ENCODE data around the gene ATP2A2.
"Not testable (repeated sequence)": the region's sequence is repeated elsewhere in the genome, so short reads cannot be mapped to it uniquely, and the experiment has no call there.

ATP2A2 gene

GRCh38 chr12:110301065-110301806 is 20.2 kb downstream of the ATP2A2 start:
- no peak for DNase-seq (ENCODE audit: low read depth in 2 of 2)

- no peak for DNase-seq (ENCODE audit: low read depth in 2 of 2)
Measured at GRCh38 chr12:110304061-110304551, 23.1 kb downstream of the ATP2A2 start.

- no peak for DNase-seq (ENCODE audit: low read depth in 2 of 2)
Measured at GRCh38 chr12:110307372-110307771, 26.3 kb downstream of the ATP2A2 start.

GRCh38 chr12:110310763-110311162 is 29.7 kb downstream of the ATP2A2 start:
- no peak for DNase-seq (ENCODE audit: low read depth in 2 of 2)

GRCh38 chr12:110311903-110312302 is 30.9 kb downstream of the ATP2A2 start:
- DNase-seq (ENCODE audit: low read depth in 2 of 2) = no peak

GRCh38 chr12:110312581-110313360 is 31.7 kb downstream of the ATP2A2 start:
- DNase-seq (ENCODE audit: low read depth in 2 of 2) = no peak

- DNase-seq (ENCODE audit: low read depth in 2 of 2) = no peak
Measured at GRCh38 chr12:110314308-110314707, 33.3 kb downstream of the ATP2A2 start.

GRCh38 chr12:110316861-110317260 is 35.8 kb downstream of the ATP2A2 start:
- no peak for DNase-seq (ENCODE audit: low read depth in 2 of 2)

- no peak for DNase-seq (ENCODE audit: low read depth in 2 of 2)
Measured at GRCh38 chr12:110317911-110318310, 36.9 kb downstream of the ATP2A2 start.

GRCh38 chr12:110320550-110320949 is 39.5 kb downstream of the ATP2A2 start:
- DNase-seq (ENCODE audit: low read depth in 2 of 2) = no peak

- DNase-seq (ENCODE audit: low read depth in 2 of 2) = no peak
Measured at GRCh38 chr12:110329710-110330109, 48.7 kb downstream of the ATP2A2 start.

GRCh38 chr12:110330124-110330523 is 49.1 kb downstream of the ATP2A2 start:
- no peak for DNase-seq (ENCODE audit: low read depth in 2 of 2)

GRCh38 chr12:110330544-110330943 is 49.5 kb downstream of the ATP2A2 start:
- DNase-seq (ENCODE audit: low read depth in 2 of 2) = no peak

GRCh38 chr12:110333201-110333600 is 52.2 kb downstream of the ATP2A2 start:
- no peak for DNase-seq (ENCODE audit: low read depth in 2 of 2)

- no peak for DNase-seq (ENCODE audit: low read depth in 2 of 2)
Measured at GRCh38 chr12:110335481-110336045, 54.5 kb downstream of the ATP2A2 start.

- no peak for DNase-seq (ENCODE audit: low read depth in 2 of 2)
Measured at GRCh38 chr12:110337912-110338710, 57.1 kb downstream of the ATP2A2 start.

GRCh38 chr12:110338754-110339153 is 57.7 kb downstream of the ATP2A2 start:
- no peak for DNase-seq (ENCODE audit: low read depth in 2 of 2)

- DNase-seq (ENCODE audit: low read depth in 2 of 2) = no peak
Measured at GRCh38 chr12:110339184-110339952, 58.3 kb downstream of the ATP2A2 start.

- DNase-seq (ENCODE audit: low read depth in 2 of 2) = not testable (repeated sequence)
Measured at GRCh38 chr12:110340261-110340660, 59.2 kb downstream of the ATP2A2 start.

- no peak for DNase-seq (ENCODE audit: low read depth in 2 of 2)
Measured at GRCh38 chr12:110340706-110341105, 59.7 kb downstream of the ATP2A2 start.

GRCh38 chr12:110342157-110342556 is 61.1 kb downstream of the ATP2A2 start:
- DNase-seq (ENCODE audit: low read depth in 2 of 2) = no peak
